Measurements from ENCODE around the gene SP6. TPM values are rescaled to one million over a fixed set of nuclear protein-coding genes. Genes with fewer than 3 reads are reported as not detected.

Gene SP6
- total and polyA plus RNA-seq, 2 of the 8 experiments (the other 6 are each of a cell fraction or from before 2014, with no cell fraction given) = 1.2 to 1.5 TPM

DNA sequence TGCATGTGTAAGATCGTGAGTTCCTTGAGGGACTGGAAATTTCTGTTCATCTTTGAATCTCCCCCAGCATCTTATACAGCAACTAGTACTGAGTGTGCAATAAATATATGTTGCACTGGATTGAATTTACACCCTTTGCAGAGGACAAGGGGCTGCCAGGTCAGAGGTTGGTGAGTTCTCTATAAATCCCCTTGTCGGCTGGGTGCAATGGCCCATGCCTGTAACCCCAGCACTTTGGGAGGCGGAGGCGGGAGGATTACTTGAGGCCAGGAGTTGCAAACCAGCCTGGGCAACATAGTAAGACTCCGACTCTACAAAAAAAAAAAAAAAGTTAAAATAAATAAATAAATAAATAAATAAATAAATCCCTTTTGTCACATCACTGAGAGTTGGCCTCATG, 9.4 kb upstream of the SP6 start (continued):
- no peak for TF ChIP-seq CHD7 (IDR thresholded peaks at IDR 0.05; ENCODE audit: insufficient replicate concordance, low read length)
- no peak for TF ChIP-seq YY1 (IDR thresholded peaks at IDR 0.05; ENCODE audit: low read depth, low read length)
- no peak for TF ChIP-seq POLR2AphosphoS5 (IDR thresholded peaks at IDR 0.05; ENCODE audit: low read depth, low read length)
- TF ChIP-seq SAP30 (IDR thresholded peaks at IDR 0.05; ENCODE audit: insufficient read depth, insufficient replicate concordance, low read length) = no peak
- TF ChIP-seq SP2 (IDR thresholded peaks at IDR 0.05; ENCODE audit: low read length) = no peak
- TF ChIP-seq SP1 (IDR thresholded peaks at IDR 0.05; ENCODE audit: low read depth, low read length) = no peak
- no peak for TF ChIP-seq ZNF274 (IDR thresholded peaks at IDR 0.05; ENCODE audit: borderline replicate concordance, extremely low read depth, low read length)
- no peak for TF ChIP-seq KDM4A (IDR thresholded peaks at IDR 0.05; ENCODE audit: low read depth, low read length, severe bottlenecking)
- no peak for TF ChIP-seq SUZ12 (IDR thresholded peaks at IDR 0.05; ENCODE audit: low read length)
- TF ChIP-seq EZH2 (IDR thresholded peaks at IDR 0.05; ENCODE audit: low read depth, low read length, severe bottlenecking) = no peak
- TF ChIP-seq USF2 (IDR thresholded peaks at IDR 0.05; ENCODE audit: low read length) = no peak

Data from H1 (cell line).